Gastrocnemius medialis (tissue), 4 donors: ENCODE results near the gene PAX5. TPM values are rescaled to one million over a fixed set of nuclear protein-coding genes. Genes with fewer than 3 reads are reported as not detected.

Source experiments
- ATAC-seq, 2 donors: fragments of 150-250 bp; one replicate each; pipeline ENCODE4 v1.9.1; 2016
- DNase-seq, 2 donors: peaks; one replicate each; pipeline ENCODE4 v3.0.0-alpha.2; 2019
- H3K27ac ChIP-seq, 4 donors: fragments of 200-600 bp; sonication (generic); 1 replicate in 1 of 4; 2 replicates in 3 of 4; pipeline ENCODE4 v1.5.1; 2016 to 2018; ENCODE audit warnings: mild to moderate bottlenecking in 2 of 4, moderate library complexity in 1 of 4
- H3K27me3 ChIP-seq, 3 donors: fragments of 200-600 bp; sonication (generic) in 2 of 3; 1 replicate in 1 of 3; 2 replicates in 2 of 3; pipeline versions ENCODE4 v1.5.1 to v1.6.0; 2016 to 2019; ENCODE audit warnings: mild to moderate bottlenecking in 1 of 3, moderate library complexity in 1 of 3
- H3K36me3 ChIP-seq, 2 donors: fragments of 200-600 bp; sonication (generic) in 1 of 2; one replicate each; pipeline ENCODE4 v1.5.1; 2017 to 2018
- H3K4me1 ChIP-seq, 2 donors: fragments of 200-600 bp; sonication (generic) in 1 of 2; one replicate each; pipeline ENCODE4 v1.5.1; 2016 to 2017; ENCODE audit warnings: mild to moderate bottlenecking in 2 of 2
- H3K4me3 ChIP-seq, 4 donors: fragments of 200-600 bp; sonication (generic) in 3 of 4; 1 replicate in 1 of 4; 2 replicates in 3 of 4; pipeline ENCODE4 v1.5.1; 2016 to 2019; ENCODE audit warnings: mild to moderate bottlenecking in 2 of 4
- H3K9me3 ChIP-seq, 3 donors: fragments of 200-600 bp; sonication (generic) in 2 of 3; 1 replicate in 1 of 3; 2 replicates in 2 of 3; pipeline ENCODE4 v1.5.1; 2016 to 2019
- CTCF ChIP-seq, 5 experiments: fragments of 450-650 bp in 3 of 5; fragments of 200-600 bp in 2 of 5; sonication (generic) in 2 of 5; IDR thresholded peaks in 4 of 5; conservative IDR thresholded peaks in 1 of 5; 1 replicate in 4 of 5; 2 replicates in 1 of 5; pipeline ENCODE4 v1.5.1; 2016 to 2019; ENCODE audit warnings: antibody characterized with exemption in 5 of 5, mild to moderate bottlenecking in 3 of 5, moderate library complexity in 3 of 5
- POLR2A ChIP-seq, 2 donors: fragments of 450-650 bp; IDR thresholded peaks; one replicate each; pipeline ENCODE4 v1.6.1; 2017; ENCODE audit warnings: antibody characterized with exemption in 2 of 2, mild to moderate bottlenecking in 2 of 2, moderate library complexity in 2 of 2
- in situ Hi-C, 4 donors: fragments of 200-750 bp; cut with MboI; loops; one replicate each; pipeline versions ENCODE4 v1.15.0 to v1.8.0; 2017; ENCODE audit warnings: low sequenced_read_pairs in 4 of 4
- intact Hi-C: fragments of 100-400 bp; cut with DNase I; formaldehyde crosslinking; loops from one replicate; pipeline ENCODE4 v1.15.1; 2023; ENCODE audit warnings: low total_unique reads
- total RNA-seq, 4 donors: library from RNA; depleted of rRNA; stranded (reverse); fragments of >200 nt; gene quantifications; one replicate each; pipeline versions ENCODE4 v1.1.0 to v1.2.3, GENCODE V29; 2016

Gene PAX5
- total RNA-seq, 4 donors from 2014 or later = 0.19 TPM; not detected in 3

GRCh38 chr9:36865731-36866635 lies 168.1 kb downstream of the PAX5 start:
- Histone ChIP-seq H3K36me3 (no peaks in the 10 kb centered on the region), H3K27ac (no peak overlapping the region), H3K4me3 (no peak overlapping the region), H3K4me1 (no peaks in the 10 kb centered on the region), H3K27me3 (peaks cover 0 to 7% (median 0%) of the 10 kb centered on the region in 3 donors), H3K9me3 (no peaks in the 10 kb centered on the region)
- ATAC-seq (no peak), DNase-seq (no peak)
- no peak for TF ChIP-seq POLR2A (IDR thresholded peaks at IDR 0.05)
- TF ChIP-seq CTCF (IDR thresholded peaks at IDR 0.05 in 4 of 5, conservative IDR thresholded peaks at IDR 0.05 in 1 of 5) = no peak
- intact Hi-C loops (no loop called here), in situ Hi-C loops (no loop called here)

GRCh38 chr9:36864491-36865410 lies 169.3 kb downstream of the PAX5 start:
- Histone ChIP-seq H3K27me3 (peaks cover 0 to 16% (median 0%) of the 10 kb centered on the region in 3 donors), H3K36me3 (no peaks in the 10 kb centered on the region), H3K9me3 (no peaks in the 10 kb centered on the region), H3K27ac (no peak overlapping the region), H3K4me3 (no peak overlapping the region), H3K4me1 (no peaks in the 10 kb centered on the region)
- no peak for DNase-seq
- intact Hi-C loops (no loop called here), in situ Hi-C loops (no loop called here)
- no peak for TF ChIP-seq POLR2A (IDR thresholded peaks at IDR 0.05)
- TF ChIP-seq CTCF (IDR thresholded peaks at IDR 0.05 in 4 of 5, conservative IDR thresholded peaks at IDR 0.05 in 1 of 5) = no peak
- ATAC-seq = no peak

- peaks cover 0 to 9% (median 0%) of the 10 kb centered on the region in 3 donors for H3K27me3 ChIP-seq
- TF ChIP-seq CTCF (IDR thresholded peaks at IDR 0.05 in 4 of 5, conservative IDR thresholded peaks at IDR 0.05 in 1 of 5) (peak in 1 of 5 experiments; percentile 26), POLR2A (IDR thresholded peaks at IDR 0.05) (no peak)
- H3K4me3 ChIP-seq = no peak overlapping the region
- no peak overlapping the region for H3K27ac ChIP-seq
- intact Hi-C loops = no loop called here
- no peaks in the 10 kb centered on the region for H3K9me3 ChIP-seq
- no peaks in the 10 kb centered on the region for H3K4me1 ChIP-seq
- DNase-seq (no peak), ATAC-seq (no peak)
- in situ Hi-C loops = no loop called here
- H3K36me3 ChIP-seq = no peaks in the 10 kb centered on the region
Measured at GRCh38 chr9:36862206-36863145, 171.6 kb downstream of the PAX5 start.

GRCh38 chr9:36861528-36862205 lies 172.4 kb downstream of the PAX5 start:
- H3K27me3 ChIP-seq = peaks cover 0 to 9% (median 0%) of the 10 kb centered on the region in 3 donors
- in situ Hi-C loops = no loop called here
- intact Hi-C loops = no loop called here

More at GRCh38 chr9:36861528-36862205, 172.4 kb downstream of the PAX5 start:
- no peaks in the 10 kb centered on the region for H3K4me1 ChIP-seq
- ATAC-seq = no peak
- no peaks in the 10 kb centered on the region for H3K36me3 ChIP-seq
- DNase-seq = no peak
- no peaks in the 10 kb centered on the region for H3K9me3 ChIP-seq
- H3K27ac ChIP-seq = no peak overlapping the region
- TF ChIP-seq CTCF (IDR thresholded peaks at IDR 0.05 in 4 of 5, conservative IDR thresholded peaks at IDR 0.05 in 1 of 5) = no peak
- no peak overlapping the region for H3K4me3 ChIP-seq
